ENCODE data around the gene SYK. TPM values are rescaled to one million over a fixed set of nuclear protein-coding genes. Genes with fewer than 3 reads are reported as not detected.

SYK gene
- total and polyA plus RNA-seq, 2 of the 13 experiments (the other 11 are each of a cell fraction or from before 2014, with no cell fraction given) = not detected

GRCh38 chr9:90805006-90805996, 3.7 kb downstream of the SYK start:
- BruUV-seq (replicated peaks) = no TSS peak
- Histone ChIP-seq H3K4me3 (replicated peaks in 1 of 3; ENCODE audit: insufficient read depth in 1 of 3, low read depth in 2 of 3, low read length in 3 of 3) (no peak overlapping the region), H3K9me3 (ENCODE audit: low read length) (no peaks in the 10 kb centered on the region), H3K27me3 (ENCODE audit: control insufficient read depth in 1 of 2, insufficient read depth in 2 of 2, low read length in 2 of 2) (peaks cover 0 to 33% of the 10 kb centered on the region in 2 experiments; a peak in 2 of 5 replicates), H3K36me3 (replicated peaks in 1 of 2; ENCODE audit: control insufficient read depth in 1 of 2, insufficient read depth in 2 of 2, low read length in 2 of 2) (no peaks in the 10 kb centered on the region), H3K9ac (ENCODE audit: insufficient read depth, low read depth, low read length) (no peak overlapping the region), H3K4me1 (ENCODE audit: insufficient read depth, low read length) (no peaks in the 10 kb centered on the region), H3K79me2 (ENCODE audit: insufficient read depth, low read length) (no peaks in the 10 kb centered on the region), H3K27ac (ENCODE audit: extremely low read length, insufficient read depth, low read length) (no peak overlapping the region), H4K20me1 (ENCODE audit: insufficient read depth, low read length) (no peaks in the 10 kb centered on the region), H3K4me2 (ENCODE audit: low read depth, low read length) (no peak overlapping the region), H2AFZ (ENCODE audit: low read length) (no peak overlapping the region)
- intact Hi-C loops (cut with micrococcal nuclease; ENCODE audit: unreplicated experiment) = no loop called here
- ChIA-PET CTCF (ENCODE audit: low intra/inter-chr PET ratio, low total read pairs) (no interaction called here), POLR2A (no interaction called here)
- DNase-seq (ENCODE audit: low spot score) (no peak), ATAC-seq (no peak), FAIRE-seq (no peak)
- WGBS (ENCODE audit: low lambda C conversion rate) = 24% methylated on average over 6 of the region's 6 CpGs
- in situ Hi-C loops (cut with HindIII; ENCODE audit: extremely low pct_ligation_motif_present, low pct_unique_long_range_greater_than_20kb) = no loop called here
- TF ChIP-seq ZNF747 (CRISPR knock-in tag; IDR thresholded peaks at IDR 0.05; ENCODE audit: borderline replicate concordance) (no peak), ARNT (IDR thresholded peaks at IDR 0.05) (no peak), NFAT5 (CRISPR knock-in tag; IDR thresholded peaks at IDR 0.05) (no peak), ZFY (CRISPR knock-in tag; IDR thresholded peaks at IDR 0.05) (no peak), ZNF234 (CRISPR knock-in tag; conservative IDR thresholded peaks at IDR 0.05) (no peak), ZNF225 (CRISPR knock-in tag; IDR thresholded peaks at IDR 0.05) (no peak), BATF2 (CRISPR knock-in tag; IDR thresholded peaks at IDR 0.05) (no peak)
